Measurements from ENCODE around the gene ATAD3C. TPM values are rescaled to one million over a fixed set of nuclear protein-coding genes. Genes with fewer than 3 reads are reported as not detected.
"Not testable (repeated sequence)": the region's sequence is repeated elsewhere in the genome, so short reads cannot be mapped to it uniquely, and the experiment has no call there.

ATAD3C gene
- total and polyA plus RNA-seq, 2 experiments from 2014 or later, result 0.45 to 1.3 TPM

DNA sequence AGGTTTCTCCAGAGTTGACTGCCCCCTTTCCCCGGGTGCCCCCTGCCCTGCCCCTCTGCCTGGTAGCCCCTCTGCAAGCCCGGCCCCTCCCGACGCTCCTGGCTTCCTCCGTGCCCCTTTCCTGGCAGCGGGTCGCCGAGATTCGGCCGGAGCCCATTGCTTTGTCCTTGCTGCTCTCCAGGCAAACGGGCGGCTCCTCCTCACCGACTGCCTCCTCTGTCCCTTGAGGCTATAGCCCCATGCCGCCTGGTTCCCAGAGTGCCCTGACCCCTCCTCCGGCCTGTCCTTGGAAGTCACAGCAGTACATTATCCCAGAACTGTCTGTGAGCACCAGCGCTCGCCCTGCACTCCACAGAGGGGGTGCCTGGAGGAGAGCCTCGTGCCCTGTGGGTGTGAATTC is 64.2 kb downstream of the ATAD3C start:
- not testable (repeated sequence) for H3K9me3 Mint-ChIP-seq; H3K36me3 ChIP-seq (ENCODE audit: insufficient read depth); H3K4me3 ChIP-seq; H2AFZ ChIP-seq; H4K20me1 ChIP-seq (replicated peaks; ENCODE audit: insufficient read depth); DNase-seq (ENCODE audit: low spot score); H3K27ac ChIP-seq (ENCODE audit: low read depth); H3K27me3 ChIP-seq (ENCODE audit: insufficient read depth); H3K4me2 ChIP-seq; ATAC-seq; H3K9me2 ChIP-seq (ENCODE audit: insufficient read depth); H3K27ac Mint-ChIP-seq; H3K4me1 ChIP-seq (ENCODE audit: insufficient read depth); H3K4me1 Mint-ChIP-seq; H3F3A ChIP-seq (replicated peaks; ENCODE audit: low read depth); H3K27me3 Mint-ChIP-seq (ENCODE audit: insufficient read depth, low read depth, poor library complexity)
- peaks cover 18% of the 10 kb centered on the region for H3K79me2 ChIP-seq (replicated peaks; ENCODE audit: insufficient read depth)
- Mint-ChIP-seq H3K36me3 (ENCODE audit: low read depth) (peaks cover 17% of the 10 kb centered on the region), H3K4me3 (peak overlapping the region; percentile 68)

- H2AFZ ChIP-seq; H3K4me1 ChIP-seq (ENCODE audit: insufficient read depth); H3F3A ChIP-seq (replicated peaks; ENCODE audit: low read depth); H3K27ac ChIP-seq (ENCODE audit: low read depth); H4K20me1 ChIP-seq (replicated peaks; ENCODE audit: insufficient read depth); H3K4me3 Mint-ChIP-seq; H3K9me2 ChIP-seq (ENCODE audit: insufficient read depth); ATAC-seq; H3K4me2 ChIP-seq; DNase-seq (ENCODE audit: low spot score); H3K4me3 ChIP-seq; H3K27me3 ChIP-seq (ENCODE audit: insufficient read depth); H3K27ac Mint-ChIP-seq; H3K4me1 Mint-ChIP-seq; H3K27me3 Mint-ChIP-seq (ENCODE audit: insufficient read depth, low read depth, poor library complexity); H3K36me3 ChIP-seq (ENCODE audit: insufficient read depth); H3K9me3 Mint-ChIP-seq: not testable (repeated sequence)
- peaks cover 20% of the 10 kb centered on the region for H3K36me3 Mint-ChIP-seq (ENCODE audit: low read depth)
- H3K79me2 ChIP-seq (replicated peaks; ENCODE audit: insufficient read depth), result peaks cover 18% of the 10 kb centered on the region
Observed at GRCh38 chr1:1514376-1514775, 64.9 kb downstream of the ATAD3C start.

GRCh38 chr1:1516923-1517322 is 67.4 kb downstream of the ATAD3C start:
- not testable (repeated sequence) for H4K20me1 ChIP-seq (replicated peaks; ENCODE audit: insufficient read depth); H3K9me3 Mint-ChIP-seq; H3K4me2 ChIP-seq; H3F3A ChIP-seq (replicated peaks; ENCODE audit: low read depth); DNase-seq (ENCODE audit: low spot score); H3K36me3 ChIP-seq (ENCODE audit: insufficient read depth); H2AFZ ChIP-seq; ATAC-seq; H3K4me3 Mint-ChIP-seq; H3K9me2 ChIP-seq (ENCODE audit: insufficient read depth); H3K4me1 ChIP-seq (ENCODE audit: insufficient read depth); H3K4me1 Mint-ChIP-seq; H3K27me3 ChIP-seq (ENCODE audit: insufficient read depth); H3K4me3 ChIP-seq; H3K27ac Mint-ChIP-seq; H3K27ac ChIP-seq (ENCODE audit: low read depth); H3K27me3 Mint-ChIP-seq (ENCODE audit: insufficient read depth, low read depth, poor library complexity)
- H3K36me3 Mint-ChIP-seq (ENCODE audit: low read depth), result peaks cover 28% of the 10 kb centered on the region
- peaks cover 18% of the 10 kb centered on the region for H3K79me2 ChIP-seq (replicated peaks; ENCODE audit: insufficient read depth)

- Histone ChIP-seq H3K4me3 (no peak overlapping the region), H3K27ac (ENCODE audit: low read depth) (no peak overlapping the region), H3K4me2 (no peak overlapping the region), H3K79me2 (replicated peaks; ENCODE audit: insufficient read depth) (peaks cover 15% of the 10 kb centered on the region), H3K9me2 (ENCODE audit: insufficient read depth) (no peaks in the 10 kb centered on the region), H3K36me3 (ENCODE audit: insufficient read depth) (peaks cover 5% of the 10 kb centered on the region), H4K20me1 (replicated peaks; ENCODE audit: insufficient read depth) (no peaks in the 10 kb centered on the region; the same call in 1 of the 2 replicates), H3K4me1 (ENCODE audit: insufficient read depth) (no peaks in the 10 kb centered on the region), H3K27me3 (ENCODE audit: insufficient read depth) (no peaks in the 10 kb centered on the region), H3F3A (replicated peaks; ENCODE audit: low read depth) (no peaks in the 10 kb centered on the region), H2AFZ (no peak overlapping the region)
- Mint-ChIP-seq H3K4me1 (peaks cover 3% of the 10 kb centered on the region; the same call in 1 of the 3 replicates), H3K27ac (no peak overlapping the region), H3K27me3 (ENCODE audit: insufficient read depth, low read depth, poor library complexity) (peaks cover 7% of the 10 kb centered on the region), H3K4me3 (no peak overlapping the region), H3K36me3 (ENCODE audit: low read depth) (peaks cover 28% of the 10 kb centered on the region), H3K9me3 (no peaks in the 10 kb centered on the region)
- ATAC-seq (no peak), DNase-seq (ENCODE audit: low spot score) (no peak)
- TF ChIP-seq ETS1 (IDR thresholded peaks at IDR 0.05) (no peak), NANOG (IDR thresholded peaks at IDR 0.05; ENCODE audit: borderline replicate concordance) (no peak), STAT1 (IDR thresholded peaks at IDR 0.05; ENCODE audit: unreplicated experiment) (no peak)
- TF ChIP-seq, protein P1, sequence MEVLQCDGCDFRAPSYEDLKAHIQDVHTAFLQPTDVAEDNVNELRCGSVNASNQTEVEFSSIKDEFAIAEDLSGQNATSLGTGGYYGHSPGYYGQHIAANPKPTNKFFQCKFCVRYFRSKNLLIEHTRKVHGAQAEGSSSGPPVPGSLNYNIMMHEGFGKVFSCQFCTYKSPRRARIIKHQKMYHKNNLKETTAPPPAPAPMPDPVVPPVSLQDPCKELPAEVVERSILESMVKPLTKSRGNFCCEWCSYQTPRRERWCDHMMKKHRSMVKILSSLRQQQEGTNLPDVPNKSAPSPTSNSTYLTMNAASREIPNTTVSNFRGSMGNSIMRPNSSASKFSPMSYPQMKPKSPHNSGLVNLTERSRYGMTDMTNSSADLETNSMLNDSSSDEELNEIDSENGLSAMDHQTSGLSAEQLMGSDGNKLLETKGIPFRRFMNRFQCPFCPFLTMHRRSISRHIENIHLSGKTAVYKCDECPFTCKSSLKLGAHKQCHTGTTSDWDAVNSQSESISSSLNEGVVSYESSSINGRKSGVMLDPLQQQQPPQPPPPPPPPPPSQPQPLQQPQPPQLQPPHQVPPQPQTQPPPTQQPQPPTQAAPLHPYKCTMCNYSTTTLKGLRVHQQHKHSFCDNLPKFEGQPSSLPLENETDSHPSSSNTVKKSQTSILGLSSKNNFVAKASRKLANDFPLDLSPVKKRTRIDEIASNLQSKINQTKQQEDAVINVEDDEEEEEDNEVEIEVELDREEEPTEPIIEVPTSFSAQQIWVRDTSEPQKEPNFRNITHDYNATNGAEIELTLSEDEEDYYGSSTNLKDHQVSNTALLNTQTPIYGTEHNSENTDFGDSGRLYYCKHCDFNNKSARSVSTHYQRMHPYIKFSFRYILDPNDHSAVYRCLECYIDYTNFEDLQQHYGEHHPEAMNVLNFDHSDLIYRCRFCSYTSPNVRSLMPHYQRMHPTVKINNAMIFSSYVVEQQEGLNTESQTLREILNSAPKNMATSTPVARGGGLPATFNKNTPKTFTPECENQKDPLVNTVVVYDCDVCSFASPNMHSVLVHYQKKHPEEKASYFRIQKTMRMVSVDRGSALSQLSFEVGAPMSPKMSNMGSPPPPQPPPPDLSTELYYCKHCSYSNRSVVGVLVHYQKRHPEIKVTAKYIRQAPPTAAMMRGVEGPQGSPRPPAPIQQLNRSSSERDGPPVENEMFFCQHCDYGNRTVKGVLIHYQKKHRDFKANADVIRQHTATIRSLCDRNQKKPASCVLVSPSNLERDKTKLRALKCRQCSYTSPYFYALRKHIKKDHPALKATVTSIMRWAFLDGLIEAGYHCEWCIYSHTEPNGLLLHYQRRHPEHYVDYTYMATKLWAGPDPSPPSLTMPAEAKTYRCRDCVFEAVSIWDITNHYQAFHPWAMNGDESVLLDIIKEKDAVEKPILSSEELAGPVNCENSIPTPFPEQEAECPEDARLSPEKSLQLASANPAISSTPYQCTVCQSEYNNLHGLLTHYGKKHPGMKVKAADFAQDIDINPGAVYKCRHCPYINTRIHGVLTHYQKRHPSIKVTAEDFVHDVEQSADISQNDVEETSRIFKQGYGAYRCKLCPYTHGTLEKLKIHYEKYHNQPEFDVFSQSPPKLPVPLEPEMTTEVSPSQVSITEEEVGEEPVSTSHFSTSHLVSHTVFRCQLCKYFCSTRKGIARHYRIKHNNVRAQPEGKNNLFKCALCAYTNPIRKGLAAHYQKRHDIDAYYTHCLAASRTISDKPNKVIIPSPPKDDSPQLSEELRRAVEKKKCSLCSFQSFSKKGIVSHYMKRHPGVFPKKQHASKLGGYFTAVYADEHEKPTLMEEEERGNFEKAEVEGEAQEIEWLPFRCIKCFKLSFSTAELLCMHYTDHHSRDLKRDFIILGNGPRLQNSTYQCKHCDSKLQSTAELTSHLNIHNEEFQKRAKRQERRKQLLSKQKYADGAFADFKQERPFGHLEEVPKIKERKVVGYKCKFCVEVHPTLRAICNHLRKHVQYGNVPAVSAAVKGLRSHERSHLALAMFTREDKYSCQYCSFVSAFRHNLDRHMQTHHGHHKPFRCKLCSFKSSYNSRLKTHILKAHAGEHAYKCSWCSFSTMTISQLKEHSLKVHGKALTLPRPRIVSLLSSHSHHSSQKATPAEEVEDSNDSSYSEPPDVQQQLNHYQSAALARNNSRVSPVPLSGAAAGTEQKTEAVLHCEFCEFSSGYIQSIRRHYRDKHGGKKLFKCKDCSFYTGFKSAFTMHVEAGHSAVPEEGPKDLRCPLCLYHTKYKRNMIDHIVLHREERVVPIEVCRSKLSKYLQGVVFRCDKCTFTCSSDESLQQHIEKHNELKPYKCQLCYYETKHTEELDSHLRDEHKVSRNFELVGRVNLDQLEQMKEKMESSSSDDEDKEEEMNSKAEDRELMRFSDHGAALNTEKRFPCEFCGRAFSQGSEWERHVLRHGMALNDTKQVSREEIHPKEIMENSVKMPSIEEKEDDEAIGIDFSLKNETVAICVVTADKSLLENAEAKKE (CRISPR knock-in tag; IDR thresholded peaks at IDR 0.05), result no peak
Observed at GRCh38 chr1:1517973-1518620, 68.6 kb downstream of the ATAD3C start.

All from GM23338 (cell line).